Prostate gland (tissue), 2 donors: ENCODE data around the gene CREM.

Source experiments
- CTCF ChIP-seq, 4 experiments: fragments of 200-600 bp in 2 of 4; fragments of 450-650 bp in 2 of 4; sonication (generic) in 2 of 4; IDR thresholded peaks; 1 replicate in 3 of 4; 2 replicates in 1 of 4; pipeline ENCODE4 v1.5.1; 2016 to 2019; ENCODE audit warnings: antibody characterized with exemption in 4 of 4, mild to moderate bottlenecking in 2 of 4, moderate library complexity in 2 of 4
- POLR2A ChIP-seq: fragments of 450-650 bp; IDR thresholded peaks from one replicate; pipeline ENCODE4 v1.6.1; 2016; ENCODE audit warnings: antibody characterized with exemption, mild to moderate bottlenecking

GRCh38 chr10:35150308-35150707 lies 23.7 kb downstream of the CREM start:
- TF ChIP-seq CTCF (IDR thresholded peaks at IDR 0.05) (no peak), POLR2A (no peak)
